SK-N-SH (cell line): Measurements from ENCODE around the gene SLC36A4. TPM values are rescaled to one million over a fixed set of nuclear protein-coding genes. Genes with fewer than 3 reads are reported as not detected.

Experiments used
- CTCF ChIA-PET: fragments of 300-600, 350-600 bp; formaldehyde crosslinking; extraction: SDS; loops from one replicate; lab custom pipeline; 2021; lab: Yijun Ruan, JAX
- POLR2A ChIA-PET: fragments of 350-600 bp; sonication (Branson Sonifier 250); formaldehyde crosslinking; extraction: SDS; loops from one replicate; lab custom pipeline; 2020; ENCODE audit warnings: antibody characterized with exemption, inconsistent platforms; lab: Yijun Ruan, JAX
- DNase-seq: peaks from one replicate; pipeline ENCODE4 v3.0.0; 2012
- H2AFZ ChIP-seq: fragments of 200-600 bp; sonication (generic); 2 replicates; pipeline ENCODE4 v1.8.1; 2016; ENCODE audit warnings: antibody characterized with exemption, mild to moderate bottlenecking, low read depth
- H3F3A ChIP-seq: fragments of 200-600 bp; sonication (generic); replicated peaks from 2 replicates; pipeline ENCODE3; 2016; ENCODE audit warnings: antibody characterized with exemption, mild to moderate bottlenecking; ENCODE audit not compliant: insufficient read depth
- H3K27ac ChIP-seq, 2 experiments: fragments of 200-500 bp in 1 of 2; fragments of 200-600 bp in 1 of 2; sonication (Bioruptor generic) in 1 of 2; sonication (generic), shearing (Covaris generic) in 1 of 2; 2 replicates each; pipeline versions ENCODE4 v1.5.1 to v1.6.1; 2014 to 2016; ENCODE audit warnings: low read depth in 2 of 2, inconsistent platforms in 1 of 2, low read length in 1 of 2, mild to moderate bottlenecking in 1 of 2, mixed read lengths in 1 of 2
- H3K27me3 ChIP-seq: fragments of 200-600 bp; sonication (generic), shearing (Covaris generic); 2 replicates; pipeline ENCODE4 v1.6.1; 2016; ENCODE audit warnings: mixed run types; ENCODE audit not compliant: insufficient read depth
- H3K36me3 ChIP-seq, 2 experiments: fragments of 200-500 bp in 1 of 2; fragments of 200-600 bp in 1 of 2; sonication (Bioruptor generic) in 1 of 2; sonication (generic) in 1 of 2; replicated peaks in 1 of 2; 2 replicates each; pipeline versions ENCODE3 to v1.5.1; 2014 to 2016; ENCODE audit warnings: low read length in 1 of 2, mild to moderate bottlenecking in 1 of 2; ENCODE audit not compliant: insufficient read depth in 2 of 2, control insufficient read depth in 1 of 2
- H3K4me1 ChIP-seq, 2 experiments: fragments of 200-500 bp in 1 of 2; fragments of 200-600 bp in 1 of 2; sonication (Bioruptor generic) in 1 of 2; sonication (generic), shearing (Covaris generic) in 1 of 2; 2 replicates each; pipeline versions ENCODE4 v1.5.1 to v1.6.1; 2014 to 2016; ENCODE audit warnings: low read depth in 1 of 2, low read length in 1 of 2, mixed run types in 1 of 2; ENCODE audit not compliant: insufficient read depth in 2 of 2, control insufficient read depth in 1 of 2
- H3K4me2 ChIP-seq: fragments of 200-600 bp; sonication (generic), shearing (Covaris generic); 2 replicates; pipeline ENCODE4 v1.6.1; 2017; ENCODE audit warnings: mixed run types
- H3K4me3 ChIP-seq, 2 experiments: fragments of 200-500 bp in 1 of 2; fragments of 200-600 bp in 1 of 2; sonication (Bioruptor generic) in 1 of 2; sonication (generic), shearing (Covaris generic) in 1 of 2; 2 replicates each; pipeline versions ENCODE4 v1.5.1 to v1.8.1; 2014 to 2016; ENCODE audit warnings: low read depth in 2 of 2, inconsistent platforms in 1 of 2, low read length in 1 of 2, mild to moderate bottlenecking in 1 of 2, mixed read lengths in 1 of 2, moderate library complexity in 1 of 2
- H3K79me2 ChIP-seq: fragments of 200-600 bp; sonication (generic); 2 replicates; pipeline ENCODE4 v1.8.1; 2017; ENCODE audit warnings: mild to moderate bottlenecking; ENCODE audit not compliant: insufficient read depth
- H3K9ac ChIP-seq: fragments of 200-600 bp; sonication (generic); 2 replicates; pipeline ENCODE4 v1.6.1; 2017; ENCODE audit warnings: mixed run types
- H3K9me2 ChIP-seq: fragments of 200-600 bp; sonication (generic); 2 replicates; pipeline ENCODE4 v1.6.1; 2017; ENCODE audit warnings: mixed run types
- H3K9me3 ChIP-seq: fragments of 200-600 bp; sonication (generic); 2 replicates; pipeline ENCODE4 v1.6.1; 2017; ENCODE audit warnings: mixed run types, mild to moderate bottlenecking, moderate library complexity
- H4K20me1 ChIP-seq: fragments of 200-600 bp; sonication (generic); 2 replicates; pipeline ENCODE4 v1.6.1; 2017; ENCODE audit warnings: mild to moderate bottlenecking, mixed run types; ENCODE audit not compliant: insufficient read depth
- CHD2 ChIP-seq: fragments of 150-350 bp; IDR thresholded peaks from 2 replicates; pipeline ENCODE4 v1.6.1; 2018; ENCODE audit warnings: low read length; ENCODE audit not compliant: partially characterized antibody
- ELF1 ChIP-seq: IDR thresholded peaks from 2 replicates; pipeline ENCODE4 v1.4.0; 2012
- EP300 ChIP-seq, 2 experiments: IDR thresholded peaks; 2 replicates each; pipeline versions ENCODE4 v1.4.0 to v1.6.1; 2012; ENCODE audit warnings: borderline replicate concordance in 1 of 2, low read depth in 1 of 2, low read length in 1 of 2
- FOXJ3 ChIP-seq: sonication (generic); formaldehyde crosslinking; IDR thresholded peaks from 2 replicates; pipeline ENCODE4 v1.5.1; 2020; ENCODE audit warnings: mild to moderate bottlenecking, missing genetic modification reagents
- FOXM1 ChIP-seq: IDR thresholded peaks from 2 replicates; pipeline ENCODE4 v1.4.0; 2012; ENCODE audit warnings: low read depth, mild to moderate bottlenecking
- GABPA ChIP-seq: IDR thresholded peaks from 2 replicates; pipeline ENCODE4 v1.4.0; 2012; ENCODE audit warnings: low read depth, mild to moderate bottlenecking
- JUND ChIP-seq: IDR thresholded peaks from 2 replicates; pipeline ENCODE4 v1.4.0; 2012
- MEF2A ChIP-seq: IDR thresholded peaks from 2 replicates; pipeline ENCODE4 v1.4.0; 2012; ENCODE audit warnings: low read depth, borderline replicate concordance
- NFIC ChIP-seq: IDR thresholded peaks from 2 replicates; pipeline ENCODE4 v1.4.0; 2012; ENCODE audit warnings: borderline replicate concordance
- RCOR1 ChIP-seq: fragments of 150-350 bp; IDR thresholded peaks from 2 replicates; pipeline ENCODE4 v1.6.1; 2017; ENCODE audit warnings: antibody characterized with exemption, low read length
- RXRA ChIP-seq: IDR thresholded peaks from 2 replicates; pipeline ENCODE4 v1.4.0; 2012; ENCODE audit warnings: low read depth, mild to moderate bottlenecking, borderline replicate concordance
- SMC3 ChIP-seq: IDR thresholded peaks from 2 replicates; pipeline ENCODE4 v1.6.1; 2012; ENCODE audit warnings: low read depth, low read length, improper control_type of control experiment
- TEAD4 ChIP-seq: IDR thresholded peaks from 2 replicates; pipeline ENCODE4 v1.4.0; 2012; ENCODE audit warnings: mild to moderate bottlenecking, borderline replicate concordance; ENCODE audit not compliant: insufficient read depth
- whole genome bisulfite sequencing: methylation state at CpG from one replicate; pipeline ENCODE4 v1.1.6; 2017; ENCODE audit warnings: low lambda C conversion rate; 5-methylcytosine and 5-hydroxymethylcytosine counted together
- polyA plus RNA-seq, 3 experiments: library from polyadenylated mRNA; depleted of rRNA; stranded (reverse); fragments of >200 nt; gene quantifications; 2 replicates each; pipeline ENCODE4 v1.2.3, GENCODE V29; 2012
- TF ChIP-seq, protein P1 (sequence below): fragments of 150-350 bp; IDR thresholded peaks from 2 replicates; pipeline ENCODE4 v1.6.1; 2016; ENCODE audit warnings: mild to moderate bottlenecking, low read depth, low read length
- TF ChIP-seq, protein P2 (sequence below): fragments of 150-350 bp; IDR thresholded peaks from 2 replicates; pipeline ENCODE4 v1.6.1; 2017; ENCODE audit warnings: antibody characterized with exemption, low read length, low read depth, borderline replicate concordance
- TF ChIP-seq, protein P3 (sequence below): IDR thresholded peaks from 2 replicates; pipeline ENCODE4 v1.4.0; 2012; ENCODE audit warnings: low read depth

SLC36A4 gene
- polyA plus RNA-seq, 1 of the 3 experiments (the other 2 are of a cell fraction): 9.7 TPM

DNA sequence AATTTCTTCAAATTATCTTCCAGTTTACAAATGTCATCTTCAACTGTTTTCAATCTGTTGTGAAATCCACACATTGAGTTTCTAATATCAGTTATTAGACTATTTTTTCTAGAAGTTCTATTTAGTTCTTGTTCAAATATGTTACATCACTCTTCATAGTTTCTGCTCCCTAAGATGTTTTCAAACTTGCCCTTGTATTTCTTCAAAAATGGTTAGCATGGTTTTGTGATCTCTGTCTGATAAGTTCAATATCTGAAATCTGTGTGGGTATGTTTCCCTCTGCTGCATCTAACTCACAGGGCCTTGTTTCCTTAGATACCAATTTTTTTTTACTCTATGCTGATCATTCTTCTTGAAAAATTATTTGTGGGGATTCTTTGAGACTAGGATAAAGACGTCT, 46.2 kb upstream of the SLC36A4 start (continued):
- TF ChIP-seq, protein P1, sequence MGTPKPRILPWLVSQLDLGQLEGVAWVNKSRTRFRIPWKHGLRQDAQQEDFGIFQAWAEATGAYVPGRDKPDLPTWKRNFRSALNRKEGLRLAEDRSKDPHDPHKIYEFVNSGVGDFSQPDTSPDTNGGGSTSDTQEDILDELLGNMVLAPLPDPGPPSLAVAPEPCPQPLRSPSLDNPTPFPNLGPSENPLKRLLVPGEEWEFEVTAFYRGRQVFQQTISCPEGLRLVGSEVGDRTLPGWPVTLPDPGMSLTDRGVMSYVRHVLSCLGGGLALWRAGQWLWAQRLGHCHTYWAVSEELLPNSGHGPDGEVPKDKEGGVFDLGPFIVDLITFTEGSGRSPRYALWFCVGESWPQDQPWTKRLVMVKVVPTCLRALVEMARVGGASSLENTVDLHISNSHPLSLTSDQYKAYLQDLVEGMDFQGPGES: no peak
- no peak for TF ChIP-seq FOXM1

DNA sequence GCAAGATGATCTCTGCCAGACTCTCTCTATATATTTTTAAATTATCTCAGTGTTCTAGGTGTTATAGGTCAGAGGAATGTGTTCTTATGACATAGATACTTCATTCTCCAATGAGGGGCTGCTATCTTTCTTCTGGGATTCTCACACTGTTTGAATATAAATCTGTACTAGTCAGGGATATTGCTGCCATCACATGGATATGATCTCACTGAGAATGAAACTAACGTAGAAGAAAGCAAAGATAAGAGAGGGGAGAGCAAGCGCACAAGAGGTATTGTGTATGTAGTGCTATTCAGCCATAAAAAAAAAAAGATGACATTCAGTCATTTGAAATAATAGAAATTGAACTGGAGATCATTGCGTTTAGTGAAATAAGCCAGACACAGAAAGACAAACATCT, 42.2 kb upstream of the SLC36A4 start:
- Histone ChIP-seq H3K4me1 (no peaks in the 10 kb centered on the region; a peak in 2 of 4 replicates), H3K4me2 (no peak overlapping the region), H2AFZ (no peak overlapping the region), H3K36me3 (no peaks in the 10 kb centered on the region), H3K79me2 (no peaks in the 10 kb centered on the region), H3K9ac (no peak overlapping the region), H3K9me2 (no peaks in the 10 kb centered on the region), H3K27me3 (peaks cover 13% of the 10 kb centered on the region; the same call in 1 of the 2 replicates), H3K9me3 (no peaks in the 10 kb centered on the region), H3K27ac (no peak overlapping the region), H3F3A (no peaks in the 10 kb centered on the region), H3K4me3 (no peak overlapping the region), H4K20me1 (no peaks in the 10 kb centered on the region)
- TF ChIP-seq NFIC (no peak), SMC3 (no peak), ELF1 (no peak), CHD2 (no peak)
- ChIA-PET CTCF (interaction anchor here (0.9 to 6.5 kb wide), 2 partner anchors 143 to 303 kb away, joined by 3 to 202 read pairs; partner anchors contain the start of gene SMCO4), POLR2A (no interaction called here)
- 39% methylated on average over 3 of the region's 3 CpGs for WGBS
- DNase-seq: no peak

DNA sequence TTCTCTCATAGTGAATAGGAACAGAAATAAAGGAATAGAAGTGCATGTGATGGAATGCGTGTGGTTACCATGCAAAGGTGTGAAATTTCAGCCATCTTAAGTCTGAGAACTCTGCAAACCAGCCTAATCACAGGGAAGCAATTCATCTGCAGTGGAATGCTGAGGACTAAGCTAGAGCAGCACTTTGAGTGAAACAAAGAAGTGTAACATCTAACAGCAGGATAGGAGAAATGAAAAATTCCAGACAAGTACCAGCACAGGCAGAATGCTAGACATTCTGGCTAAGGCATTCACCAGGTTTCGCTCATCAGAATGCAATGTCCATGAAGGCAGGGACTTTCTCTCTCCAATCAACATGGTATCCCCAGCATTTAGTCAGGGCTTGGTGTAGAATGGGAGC, 41.2 kb upstream of the SLC36A4 start:
- H3K9ac ChIP-seq: no peak overlapping the region
- 38% methylated on average over 2 of the region's 2 CpGs for WGBS
- TF ChIP-seq RCOR1 (no peak), MEF2A (no peak), TEAD4 (no peak), RXRA (no peak), FOXJ3 (CRISPR knock-in tag) (no peak), GABPA (no peak), JUND (no peak), EP300 (IDR thresholded peaks at IDR 0.05; ENCODE audit: borderline replicate concordance in 1 of 2, low read depth in 1 of 2, low read length in 1 of 2) (no peak)
- TF ChIP-seq, protein P1: no peak
- TF ChIP-seq, protein P2, sequence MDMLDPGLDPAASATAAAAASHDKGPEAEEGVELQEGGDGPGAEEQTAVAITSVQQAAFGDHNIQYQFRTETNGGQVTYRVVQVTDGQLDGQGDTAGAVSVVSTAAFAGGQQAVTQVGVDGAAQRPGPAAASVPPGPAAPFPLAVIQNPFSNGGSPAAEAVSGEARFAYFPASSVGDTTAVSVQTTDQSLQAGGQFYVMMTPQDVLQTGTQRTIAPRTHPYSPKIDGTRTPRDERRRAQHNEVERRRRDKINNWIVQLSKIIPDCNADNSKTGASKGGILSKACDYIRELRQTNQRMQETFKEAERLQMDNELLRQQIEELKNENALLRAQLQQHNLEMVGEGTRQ: no peak
- TF ChIP-seq, protein P3, sequence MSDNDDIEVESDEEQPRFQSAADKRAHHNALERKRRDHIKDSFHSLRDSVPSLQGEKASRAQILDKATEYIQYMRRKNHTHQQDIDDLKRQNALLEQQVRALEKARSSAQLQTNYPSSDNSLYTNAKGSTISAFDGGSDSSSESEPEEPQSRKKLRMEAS: no peak
- H2AFZ ChIP-seq: no peak overlapping the region
- no peak for DNase-seq
- H3K9me3 ChIP-seq: no peaks in the 10 kb centered on the region
- H3K27me3 ChIP-seq: peaks cover 13% of the 10 kb centered on the region; the same call in 1 of the 2 replicates
- H3K4me1 ChIP-seq: no peaks in the 10 kb centered on the region; a peak in 2 of 4 replicates
- no peaks in the 10 kb centered on the region for H3F3A ChIP-seq
- no peak overlapping the region for H3K27ac ChIP-seq
- no peaks in the 10 kb centered on the region for H4K20me1 ChIP-seq
- H3K4me2 ChIP-seq: no peak overlapping the region
- CTCF ChIA-PET: interaction anchor here (0.7 to 6.5 kb wide), 5 partner anchors 13 to 423 kb away, joined by 3 to 202 read pairs (median 14); partner anchors contain the start of genes CEP295 and SMCO4
- H3K79me2 ChIP-seq: no peaks in the 10 kb centered on the region
- POLR2A ChIA-PET: no interaction called here
- H3K36me3 ChIP-seq: no peaks in the 10 kb centered on the region
- H3K9me2 ChIP-seq: no peaks in the 10 kb centered on the region
- no peak overlapping the region for H3K4me3 ChIP-seq
